ENCODE results near the gene BCAS3.
A peak's percentile ranks its signal among the peaks of the same experiment; 100 is the strongest.
"Not testable (repeated sequence)": the region's sequence is repeated elsewhere in the genome, so short reads cannot be mapped to it uniquely, and the experiment has no call there.

Gene BCAS3

GRCh38 chr17:60677308-60678117 is at the start of gene BCAS3:
TSS of gene BCAS3 (plus strand) at chr17:60677851.
- peak; percentile 99 for DNase-seq

DNA sequence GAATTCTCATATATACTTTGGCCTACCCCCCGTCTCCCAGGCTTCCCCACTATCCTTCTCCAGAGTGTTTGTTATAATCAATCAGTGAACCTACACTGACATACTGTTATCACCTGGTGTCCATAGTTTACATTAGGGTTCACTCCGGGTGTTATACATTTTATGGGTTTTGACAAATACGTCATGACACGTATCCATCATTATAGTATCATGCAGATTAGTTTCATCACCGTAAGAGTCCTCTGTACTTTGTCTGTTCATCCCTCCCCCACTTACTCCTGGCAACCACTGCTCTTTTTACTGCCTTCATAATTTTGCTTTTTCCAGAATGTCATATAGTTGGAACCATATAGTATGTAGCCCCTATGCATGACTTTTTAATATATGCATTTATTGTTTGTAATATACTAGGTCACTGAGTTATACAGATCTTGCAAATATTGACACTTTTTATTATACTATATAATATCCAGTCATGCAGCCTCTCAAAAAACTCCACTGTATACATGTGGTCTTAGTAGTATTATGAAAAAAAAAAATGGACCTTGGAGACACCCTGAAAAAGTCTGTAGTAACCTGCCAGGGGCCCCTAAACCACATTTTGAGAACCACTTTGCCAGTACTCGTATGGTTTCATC is 49.3 kb upstream of the BCAS3 start:
- no peak for DNase-seq

DNA sequence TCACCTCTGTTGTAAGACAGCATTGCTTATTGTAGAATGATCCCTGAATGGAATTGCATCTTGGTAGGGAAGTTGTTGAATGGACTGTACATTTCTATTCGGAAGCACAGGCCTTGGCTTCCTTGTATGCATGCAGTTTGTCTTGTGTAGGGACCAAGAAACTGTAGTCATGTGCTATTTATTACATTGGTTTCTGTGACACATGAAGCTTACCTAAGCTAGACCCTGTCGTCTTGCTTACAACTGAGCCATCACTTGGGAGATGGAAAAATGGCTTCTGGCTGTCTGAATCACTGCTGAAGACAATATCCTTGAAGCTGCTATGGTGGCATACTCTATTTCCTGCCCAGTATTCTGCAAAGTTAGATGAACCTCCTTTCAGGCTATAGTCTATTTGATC is 48.5 kb upstream of the BCAS3 start:
- DNase-seq, result no peak

GRCh38 chr17:60630352-60630751 is 47.3 kb upstream of the BCAS3 start:
- DNase-seq, result no peak

- DNase-seq, result no peak
These were observed 46.5 kb upstream of the BCAS3 start for GRCh38 chr17:60631119-60631518.

GRCh38 chr17:60637683-60638082 is 40.0 kb upstream of the BCAS3 start:
- DNase-seq, result no peak

- no peak for DNase-seq
These were observed 38.7 kb upstream of the BCAS3 start for GRCh38 chr17:60639019-60639330.

GRCh38 chr17:60640503-60640902 is 37.1 kb upstream of the BCAS3 start:
- DNase-seq, result peak; percentile 11

- DNase-seq, result no peak
These were observed 36.5 kb upstream of the BCAS3 start for GRCh38 chr17:60641126-60641525.

- DNase-seq, result peak; percentile 58
These were observed 35.8 kb upstream of the BCAS3 start for GRCh38 chr17:60641810-60642220.

DNA sequence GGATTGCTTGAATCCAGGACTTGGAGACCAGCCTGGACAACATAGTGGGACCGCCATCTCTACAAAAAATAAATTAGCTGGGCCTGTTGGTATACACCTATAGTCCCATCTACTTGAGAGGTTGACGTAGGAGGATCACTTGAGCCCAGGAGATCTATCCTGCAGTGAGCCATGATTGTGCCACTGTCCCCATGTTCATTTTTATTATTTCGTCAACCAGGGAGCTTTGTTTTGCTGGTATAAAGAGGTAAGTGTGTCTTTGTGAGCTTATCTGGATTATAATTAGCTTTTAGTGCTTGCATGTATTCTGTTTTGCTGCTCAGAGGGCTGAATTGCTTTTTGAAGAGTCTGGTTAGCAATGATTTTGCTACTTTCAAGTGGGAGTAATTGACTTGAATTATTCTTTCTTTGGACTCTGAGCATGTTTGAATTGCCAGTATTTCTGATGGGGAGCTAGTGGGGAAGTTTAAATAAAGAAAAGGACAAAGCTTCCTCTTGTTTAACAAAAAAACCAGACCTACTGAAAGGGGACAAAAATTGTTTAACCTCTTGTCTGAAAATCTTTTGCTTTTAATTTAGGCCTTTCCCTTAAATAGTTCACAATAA is 31.6 kb upstream of the BCAS3 start:
- no peak for DNase-seq

DNA sequence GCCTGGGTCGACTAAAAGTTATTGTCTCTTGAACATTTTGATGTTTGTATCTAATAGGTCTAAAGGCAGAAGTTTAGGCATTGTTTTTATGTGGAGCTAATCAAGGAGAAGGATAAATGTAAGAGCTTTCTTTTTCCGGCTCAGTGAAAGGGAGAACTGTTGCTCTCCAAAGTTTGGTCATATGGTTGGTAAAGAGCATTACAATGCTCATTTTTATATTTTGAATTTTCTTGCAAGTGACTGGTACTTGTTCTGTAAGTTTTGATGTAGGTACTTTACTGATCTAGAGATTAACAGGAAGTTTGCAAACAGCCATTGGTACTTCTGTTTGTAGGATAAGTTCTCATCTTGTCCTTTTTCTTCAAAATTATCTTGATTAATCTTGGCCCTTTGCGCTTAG is 30.9 kb upstream of the BCAS3 start:
- no peak for DNase-seq

DNA sequence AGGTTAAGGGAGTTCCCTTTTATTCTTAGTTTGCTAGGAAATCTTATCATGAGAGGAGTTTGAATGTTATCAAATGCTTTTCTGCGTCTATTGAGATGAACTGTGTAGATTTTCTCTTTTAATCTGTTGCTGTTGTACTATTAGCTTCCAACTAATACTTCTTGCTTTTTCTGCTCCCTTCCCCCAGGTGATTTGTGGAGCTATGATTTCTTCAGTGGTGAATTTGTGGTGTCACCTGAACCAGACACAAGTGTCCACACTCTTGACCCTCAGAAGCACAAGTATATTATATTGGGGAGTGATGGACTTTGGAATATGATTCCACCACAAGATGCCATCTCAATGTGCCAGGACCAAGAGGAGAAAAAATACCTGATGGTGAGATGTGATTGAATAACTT is 29.9 kb upstream of the BCAS3 start:
- DNase-seq, result no peak

GRCh38 chr17:60652454-60653247 is 25.0 kb upstream of the BCAS3 start:
- no peak for DNase-seq

GRCh38 chr17:60653569-60653968 is 24.1 kb upstream of the BCAS3 start:
- no peak for DNase-seq

- no peak for DNase-seq
These were observed 21.2 kb upstream of the BCAS3 start for GRCh38 chr17:60656499-60656898.

- DNase-seq, result no peak
These were observed 18.5 kb upstream of the BCAS3 start for GRCh38 chr17:60659156-60659555.

DNA sequence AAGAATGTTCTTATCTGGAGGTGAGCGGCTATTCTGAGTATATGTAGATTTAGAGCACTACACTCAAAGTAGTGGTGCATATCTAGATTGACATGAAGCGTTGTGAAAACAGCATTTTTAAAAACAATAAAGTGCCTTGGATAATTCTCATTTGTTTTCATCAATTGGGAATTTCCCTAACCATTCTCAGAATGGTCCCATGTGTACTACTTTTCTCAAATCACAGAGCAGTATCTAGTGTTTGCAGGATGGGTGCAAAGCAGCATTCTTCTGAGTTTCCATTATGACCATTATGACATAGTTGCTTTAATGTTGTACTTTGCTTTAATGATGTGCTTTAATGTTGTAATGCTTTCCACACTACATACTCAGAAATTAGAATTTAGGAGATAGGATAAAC is 16.2 kb upstream of the BCAS3 start:
- DNase-seq, result no peak

DNA sequence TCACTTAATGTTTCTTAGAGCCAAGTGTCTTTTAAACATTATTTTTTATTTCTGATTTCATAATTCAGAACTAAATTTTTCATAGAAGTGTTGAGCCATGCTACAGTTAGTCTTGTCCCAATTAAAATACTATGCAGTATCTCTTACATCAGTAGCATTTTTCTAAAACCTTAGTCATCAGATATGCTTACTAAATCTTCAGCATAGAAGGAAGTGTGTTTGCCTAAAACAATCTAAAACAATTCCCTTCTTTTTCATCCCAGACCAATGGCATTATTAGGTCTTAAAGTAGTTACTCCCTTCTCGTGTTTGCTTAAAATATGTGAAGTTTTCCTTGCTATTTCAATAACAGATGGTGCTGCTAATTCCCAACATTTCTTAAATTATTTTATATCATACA is 13.6 kb upstream of the BCAS3 start:
- no peak for DNase-seq

DNA sequence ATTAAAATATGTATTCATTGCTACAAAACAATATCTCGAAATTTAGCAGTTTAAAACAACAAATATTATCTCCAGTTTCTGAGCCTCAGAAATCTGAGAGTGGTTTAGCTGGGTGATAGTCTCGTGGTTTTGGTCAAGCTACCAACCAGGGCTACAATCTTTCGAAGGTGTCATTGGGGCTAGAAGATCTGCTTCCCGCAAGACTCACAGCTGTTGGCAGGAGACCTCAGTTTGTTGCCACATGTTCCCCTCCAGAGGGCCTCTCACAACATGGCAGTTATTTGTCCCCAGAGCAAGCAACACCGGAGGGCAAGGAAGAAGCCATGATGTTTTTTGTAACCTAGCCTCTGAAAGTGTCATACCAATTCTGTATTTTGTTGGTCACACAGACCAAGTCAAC is 12.0 kb upstream of the BCAS3 start:
- DNase-seq, result no peak

GRCh38 chr17:60668741-60669140 is 8.9 kb upstream of the BCAS3 start:
- DNase-seq, result not testable (repeated sequence)

GRCh38 chr17:60671482-60671881 is 6.2 kb upstream of the BCAS3 start:
- DNase-seq, result no peak

- DNase-seq, result not testable (repeated sequence)
These were observed 3.0 kb upstream of the BCAS3 start for GRCh38 chr17:60674637-60675036.

DNA sequence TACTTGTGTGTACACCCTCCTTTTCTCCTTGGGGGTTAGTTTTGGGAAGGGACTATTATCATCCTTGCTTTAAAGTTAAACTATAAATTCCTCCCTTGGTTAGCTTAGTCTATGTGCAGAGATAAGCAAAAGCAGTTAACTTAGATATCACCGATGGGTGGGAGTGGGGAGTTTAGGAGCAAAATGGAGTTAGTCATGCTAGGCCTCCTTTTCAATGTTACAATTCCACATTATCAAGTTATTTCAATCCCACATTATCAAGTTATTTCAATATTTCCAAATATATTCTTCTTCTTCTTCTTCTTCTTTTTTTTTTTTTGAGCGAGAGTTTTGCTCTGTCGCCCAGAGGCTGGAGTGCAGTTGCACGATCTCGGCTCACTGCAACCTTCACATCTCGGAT is 1.7 kb upstream of the BCAS3 start:
- no peak for DNase-seq
